ENCODE data around the gene ATP10A.
A peak's percentile ranks its signal among the peaks of the same experiment; 100 is the strongest.

ATP10A gene

GRCh38 chr15:25786040-25786439 lies 77.1 kb downstream of the ATP10A start:
- no CpG with 5 or more reads among the region's 14 CpGs for WGBS, 2 donors (ENCODE audit: extremely low coverage in 2 of 2, insufficient read length in 2 of 2, insufficient replicate concordance in 1 of 2)
- H4K91ac ChIP-seq (ENCODE audit: low read depth, low read length, poor library complexity), result peak overlapping the region; percentile 49

GRCh38 chr15:25785641-25786025 lies 77.5 kb downstream of the ATP10A start:
- Histone ChIP-seq H3K4me2 (ENCODE audit: insufficient read depth, low read length, poor library complexity, severe bottlenecking) (no peak overlapping the region), H3K9ac (ENCODE audit: low read depth, low read length, poor library complexity) (no peak overlapping the region), H4K8ac (ENCODE audit: low read depth, low read length) (no peak overlapping the region), H3K23ac (ENCODE audit: low read depth, low read length, poor library complexity) (no peak overlapping the region), H2BK15ac (ENCODE audit: low read length) (no peak overlapping the region), H3K27ac (replicated peaks; ENCODE audit: low read length) (no peak overlapping the region), H2AK5ac (ENCODE audit: low read depth, low read length) (no peak overlapping the region), H3K9me3 (replicated peaks in 1 of 2; ENCODE audit: control insufficient read depth in 2 of 2, insufficient read depth in 1 of 2, low read depth in 1 of 2, low read length in 2 of 2) (no peaks in the 10 kb centered on the region), H3K79me1 (ENCODE audit: low read depth, low read length) (no peaks in the 10 kb centered on the region), H3K27me3 (ENCODE audit: control insufficient read depth in 3 of 3, insufficient read depth in 3 of 3, low read depth in 1 of 3, low read length in 3 of 3) (no peaks in the 10 kb centered on the region), H3K18ac (ENCODE audit: low read length) (peak overlapping the region; percentile 24), H4K91ac (ENCODE audit: low read depth, low read length, poor library complexity) (no peak overlapping the region), H2AFZ (ENCODE audit: low read length) (no peak overlapping the region), H3K36me3 (replicated peaks in 1 of 2; ENCODE audit: control insufficient read depth in 2 of 2, insufficient read depth in 2 of 2, low read length in 2 of 2) (no peaks in the 10 kb centered on the region), H3K4ac (ENCODE audit: low read length) (no peak overlapping the region), H2BK12ac (ENCODE audit: low read length) (peak overlapping the region; percentile 89), H3K4me3 (ENCODE audit: low read length in 2 of 2) (no peak overlapping the region), H3K14ac (ENCODE audit: low read length) (no peak overlapping the region), H2BK120ac (ENCODE audit: low read depth, low read length) (no peak overlapping the region), H3K4me1 (ENCODE audit: control insufficient read depth in 2 of 2, insufficient read depth in 1 of 2, low read depth in 1 of 2, low read length in 2 of 2) (peaks cover 2% of the 10 kb centered on the region in 2 donors), H2BK5ac (ENCODE audit: low read length) (no peak overlapping the region)
- no peak for DNase-seq (ENCODE audit: low spot score)
- WGBS, 2 donors (ENCODE audit: extremely low coverage in 2 of 2, insufficient read length in 2 of 2, insufficient replicate concordance in 1 of 2), result no CpG with 5 or more reads among the region's 9 CpGs

More at GRCh38 chr15:25786040-25786439, 77.1 kb downstream of the ATP10A start:
- H3K79me1 ChIP-seq (ENCODE audit: low read depth, low read length), result no peaks in the 10 kb centered on the region
- H3K27me3 ChIP-seq (ENCODE audit: control insufficient read depth in 3 of 3, insufficient read depth in 3 of 3, low read depth in 1 of 3, low read length in 3 of 3), result no peaks in the 10 kb centered on the region
- peak overlapping the region; percentile 42 for H2BK15ac ChIP-seq (ENCODE audit: low read length)
- no peak overlapping the region for H2AK5ac ChIP-seq (ENCODE audit: low read depth, low read length)
- H2BK5ac ChIP-seq (ENCODE audit: low read length), result peak overlapping the region; percentile 40
- no peaks in the 10 kb centered on the region for H3K9me3 ChIP-seq (replicated peaks in 1 of 2; ENCODE audit: control insufficient read depth in 2 of 2, insufficient read depth in 1 of 2, low read depth in 1 of 2, low read length in 2 of 2)
- H3K14ac ChIP-seq (ENCODE audit: low read length), result no peak overlapping the region
- H3K4me3 ChIP-seq (ENCODE audit: low read length in 2 of 2), result peak overlapping the region in 1 of 2 donors; percentile 40
- H3K4me1 ChIP-seq (ENCODE audit: control insufficient read depth in 2 of 2, insufficient read depth in 1 of 2, low read depth in 1 of 2, low read length in 2 of 2), result peaks cover 2% of the 10 kb centered on the region in 2 donors
- peak overlapping the region; percentile 89 for H2BK12ac ChIP-seq (ENCODE audit: low read length)
- DNase-seq (ENCODE audit: low spot score), result no peak
- no peak overlapping the region for H2BK120ac ChIP-seq (ENCODE audit: low read depth, low read length)
- H3K4me2 ChIP-seq (ENCODE audit: insufficient read depth, low read length, poor library complexity, severe bottlenecking), result no peak overlapping the region
- H4K8ac ChIP-seq (ENCODE audit: low read depth, low read length), result no peak overlapping the region
- H3K23ac ChIP-seq (ENCODE audit: low read depth, low read length, poor library complexity), result no peak overlapping the region
- H3K18ac ChIP-seq (ENCODE audit: low read length), result peak overlapping the region; percentile 24
- H3K36me3 ChIP-seq (replicated peaks in 1 of 2; ENCODE audit: control insufficient read depth in 2 of 2, insufficient read depth in 2 of 2, low read length in 2 of 2), result no peaks in the 10 kb centered on the region
- no peak overlapping the region for H3K4ac ChIP-seq (ENCODE audit: low read length)
- H3K9ac ChIP-seq (ENCODE audit: low read depth, low read length, poor library complexity), result no peak overlapping the region
- H3K27ac ChIP-seq (replicated peaks; ENCODE audit: low read length), result no peak overlapping the region
- H2AFZ ChIP-seq (ENCODE audit: low read length), result no peak overlapping the region

DNA sequence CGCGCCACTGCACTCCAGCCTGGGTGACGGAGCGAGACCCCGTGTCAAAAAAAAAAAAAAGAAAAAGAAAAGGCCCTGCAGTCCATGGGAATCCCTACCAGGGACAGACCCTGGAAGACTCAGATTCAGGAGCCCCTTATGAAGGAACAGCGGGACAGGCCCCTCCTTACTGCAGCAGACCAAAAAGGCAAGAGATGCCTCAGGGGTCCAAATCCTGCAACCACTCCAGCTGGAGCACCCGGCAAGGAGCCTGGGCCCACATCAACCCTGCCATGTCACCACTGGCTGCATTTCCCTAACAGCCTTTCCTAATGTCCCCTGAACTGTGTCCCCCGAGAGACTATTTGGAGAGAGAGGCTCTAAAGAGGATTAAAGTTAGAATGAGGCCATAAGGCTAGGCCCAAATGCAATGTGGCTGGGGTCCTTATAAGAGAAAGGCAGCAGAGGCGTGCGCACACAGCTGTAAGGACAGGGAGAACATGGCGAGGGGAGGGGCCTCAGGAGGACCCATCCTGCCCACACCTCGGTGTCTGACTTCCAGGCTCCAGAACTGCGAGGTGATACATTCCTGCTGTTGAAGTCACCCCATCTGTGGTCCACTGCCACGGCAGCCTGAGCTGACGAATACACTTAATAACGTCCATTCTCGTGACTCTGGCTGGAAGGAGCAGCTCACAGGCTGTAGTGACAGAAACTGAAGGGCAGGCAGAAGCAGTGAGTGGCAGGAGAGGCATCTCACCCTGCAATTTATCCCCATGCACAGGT lies 78.1 kb downstream of the ATP10A start:
- Histone ChIP-seq H3K23ac (ENCODE audit: low read depth, low read length, poor library complexity) (no peak overlapping the region), H2BK120ac (ENCODE audit: low read depth, low read length) (no peak overlapping the region), H3K9ac (ENCODE audit: low read depth, low read length, poor library complexity) (no peak overlapping the region), H3K4me1 (ENCODE audit: control insufficient read depth in 2 of 2, insufficient read depth in 1 of 2, low read depth in 1 of 2, low read length in 2 of 2) (peaks cover 0 to 2% of the 10 kb centered on the region in 2 donors), H3K18ac (ENCODE audit: low read length) (no peak overlapping the region), H2BK12ac (ENCODE audit: low read length) (no peak overlapping the region), H3K27ac (replicated peaks; ENCODE audit: low read length) (no peak overlapping the region), H4K91ac (ENCODE audit: low read depth, low read length, poor library complexity) (no peak overlapping the region), H2BK15ac (ENCODE audit: low read length) (no peak overlapping the region), H2AK5ac (ENCODE audit: low read depth, low read length) (no peak overlapping the region), H3K9me3 (replicated peaks in 1 of 2; ENCODE audit: control insufficient read depth in 2 of 2, insufficient read depth in 1 of 2, low read depth in 1 of 2, low read length in 2 of 2) (no peaks in the 10 kb centered on the region), H3K4me2 (ENCODE audit: insufficient read depth, low read length, poor library complexity, severe bottlenecking) (no peak overlapping the region), H4K8ac (ENCODE audit: low read depth, low read length) (no peak overlapping the region), H3K14ac (ENCODE audit: low read length) (no peak overlapping the region), H2BK5ac (ENCODE audit: low read length) (no peak overlapping the region), H3K79me1 (ENCODE audit: low read depth, low read length) (no peaks in the 10 kb centered on the region), H3K4me3 (ENCODE audit: low read length in 2 of 2) (no peak overlapping the region), H3K27me3 (ENCODE audit: control insufficient read depth in 3 of 3, insufficient read depth in 3 of 3, low read depth in 1 of 3, low read length in 3 of 3) (no peaks in the 10 kb centered on the region), H2AFZ (ENCODE audit: low read length) (no peak overlapping the region), H3K36me3 (replicated peaks in 1 of 2; ENCODE audit: control insufficient read depth in 2 of 2, insufficient read depth in 2 of 2, low read length in 2 of 2) (no peaks in the 10 kb centered on the region), H3K4ac (ENCODE audit: low read length) (no peak overlapping the region)
- no peak for DNase-seq (ENCODE audit: low spot score)
- WGBS, 2 donors (ENCODE audit: extremely low coverage in 2 of 2, insufficient read length in 2 of 2, insufficient replicate concordance in 1 of 2), result no CpG with 5 or more reads among the region's 17 CpGs

GRCh38 chr15:25783607-25784540 lies 79.3 kb downstream of the ATP10A start:
- DNase-seq (ENCODE audit: low spot score), result peak; percentile 46
- H2BK5ac ChIP-seq (ENCODE audit: low read length), result no peak overlapping the region

More at GRCh38 chr15:25783607-25784540, 79.3 kb downstream of the ATP10A start:
- H2BK15ac ChIP-seq (ENCODE audit: low read length), result no peak overlapping the region
- H3K36me3 ChIP-seq (replicated peaks in 1 of 2; ENCODE audit: control insufficient read depth in 2 of 2, insufficient read depth in 2 of 2, low read length in 2 of 2), result no peaks in the 10 kb centered on the region
- H2BK120ac ChIP-seq (ENCODE audit: low read depth, low read length), result no peak overlapping the region
- H3K4me2 ChIP-seq (ENCODE audit: insufficient read depth, low read length, poor library complexity, severe bottlenecking), result no peak overlapping the region
- no peak overlapping the region for H3K23ac ChIP-seq (ENCODE audit: low read depth, low read length, poor library complexity)
- peak overlapping the region; percentile 12 for H3K4ac ChIP-seq (ENCODE audit: low read length)
- no peak overlapping the region for H2BK12ac ChIP-seq (ENCODE audit: low read length)
- H3K9me3 ChIP-seq (replicated peaks in 1 of 2; ENCODE audit: control insufficient read depth in 2 of 2, insufficient read depth in 1 of 2, low read depth in 1 of 2, low read length in 2 of 2), result no peaks in the 10 kb centered on the region
- no peaks in the 10 kb centered on the region for H3K27me3 ChIP-seq (ENCODE audit: control insufficient read depth in 3 of 3, insufficient read depth in 3 of 3, low read depth in 1 of 3, low read length in 3 of 3)
- peak overlapping the region; percentile 35 for H2AFZ ChIP-seq (ENCODE audit: low read length)
- H4K91ac ChIP-seq (ENCODE audit: low read depth, low read length, poor library complexity), result no peak overlapping the region
- H3K79me1 ChIP-seq (ENCODE audit: low read depth, low read length), result no peaks in the 10 kb centered on the region
- H2AK5ac ChIP-seq (ENCODE audit: low read depth, low read length), result no peak overlapping the region
- no peak overlapping the region for H3K4me3 ChIP-seq (ENCODE audit: low read length in 2 of 2)
- WGBS, 2 donors (ENCODE audit: extremely low coverage in 2 of 2, insufficient read length in 2 of 2, insufficient replicate concordance in 1 of 2), result no CpG with 5 or more reads among the region's 19 CpGs
- H3K14ac ChIP-seq (ENCODE audit: low read length), result no peak overlapping the region
- H3K27ac ChIP-seq (replicated peaks; ENCODE audit: low read length), result no peak overlapping the region
- no peak overlapping the region for H3K18ac ChIP-seq (ENCODE audit: low read length)
- H3K9ac ChIP-seq (ENCODE audit: low read depth, low read length, poor library complexity), result no peak overlapping the region
- no peak overlapping the region for H4K8ac ChIP-seq (ENCODE audit: low read depth, low read length)
- H3K4me1 ChIP-seq (ENCODE audit: control insufficient read depth in 2 of 2, insufficient read depth in 1 of 2, low read depth in 1 of 2, low read length in 2 of 2), result peaks cover 0 to 2% of the 10 kb centered on the region in 2 donors
